GM20000 (cell line): ENCODE results near the gene MYRF.

Experiments
- DNase-seq: peaks from one replicate; pipeline ENCODE4 v3.0.0; 2012; ENCODE audit warnings: low spot score
- TF ChIP-seq, protein P1 (sequence below): IDR thresholded peaks from 2 replicates; pipeline ENCODE4 v1.5.1; 2012; ENCODE audit warnings: mild to moderate bottlenecking, control low read depth; ENCODE audit errors: extremely low read depth, missing control alignments

Gene MYRF

DNA sequence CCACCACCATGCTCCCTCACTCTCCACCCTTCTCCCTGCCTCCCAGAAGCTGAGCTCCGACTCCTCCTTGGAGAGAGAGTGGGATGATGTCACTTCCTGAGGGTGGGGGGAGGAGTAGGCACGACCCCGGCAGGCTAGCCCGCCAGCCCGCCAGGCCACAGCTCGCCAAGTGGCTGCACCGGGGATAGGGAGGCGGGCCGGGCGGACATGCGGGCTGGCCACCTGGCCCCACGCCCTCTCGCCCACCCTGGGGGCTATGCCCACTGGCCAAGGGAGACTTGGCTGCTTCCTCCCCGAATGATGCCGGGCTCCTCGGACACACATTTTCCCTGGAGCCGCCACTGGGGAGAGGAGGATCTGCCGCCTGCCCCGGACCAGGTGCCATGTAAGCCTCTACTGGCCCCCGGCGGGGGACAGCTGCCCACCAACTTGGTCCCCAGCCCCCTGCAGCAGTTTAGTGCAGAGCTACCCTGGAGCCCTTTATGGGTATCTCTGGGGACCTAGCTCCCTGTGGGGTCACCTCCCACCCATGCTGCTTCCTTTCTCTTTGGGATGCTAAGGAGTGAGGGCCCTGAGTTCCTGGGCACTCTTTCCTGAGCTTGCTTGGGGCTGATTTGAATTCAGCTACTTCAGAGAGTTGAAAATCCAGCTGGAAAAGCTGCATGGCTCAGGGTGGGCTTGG lies 33.7 kb upstream of the MYRF start:
- TF ChIP-seq, protein P1, sequence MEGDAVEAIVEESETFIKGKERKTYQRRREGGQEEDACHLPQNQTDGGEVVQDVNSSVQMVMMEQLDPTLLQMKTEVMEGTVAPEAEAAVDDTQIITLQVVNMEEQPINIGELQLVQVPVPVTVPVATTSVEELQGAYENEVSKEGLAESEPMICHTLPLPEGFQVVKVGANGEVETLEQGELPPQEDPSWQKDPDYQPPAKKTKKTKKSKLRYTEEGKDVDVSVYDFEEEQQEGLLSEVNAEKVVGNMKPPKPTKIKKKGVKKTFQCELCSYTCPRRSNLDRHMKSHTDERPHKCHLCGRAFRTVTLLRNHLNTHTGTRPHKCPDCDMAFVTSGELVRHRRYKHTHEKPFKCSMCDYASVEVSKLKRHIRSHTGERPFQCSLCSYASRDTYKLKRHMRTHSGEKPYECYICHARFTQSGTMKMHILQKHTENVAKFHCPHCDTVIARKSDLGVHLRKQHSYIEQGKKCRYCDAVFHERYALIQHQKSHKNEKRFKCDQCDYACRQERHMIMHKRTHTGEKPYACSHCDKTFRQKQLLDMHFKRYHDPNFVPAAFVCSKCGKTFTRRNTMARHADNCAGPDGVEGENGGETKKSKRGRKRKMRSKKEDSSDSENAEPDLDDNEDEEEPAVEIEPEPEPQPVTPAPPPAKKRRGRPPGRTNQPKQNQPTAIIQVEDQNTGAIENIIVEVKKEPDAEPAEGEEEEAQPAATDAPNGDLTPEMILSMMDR: no peak
- no peak for DNase-seq

DNA sequence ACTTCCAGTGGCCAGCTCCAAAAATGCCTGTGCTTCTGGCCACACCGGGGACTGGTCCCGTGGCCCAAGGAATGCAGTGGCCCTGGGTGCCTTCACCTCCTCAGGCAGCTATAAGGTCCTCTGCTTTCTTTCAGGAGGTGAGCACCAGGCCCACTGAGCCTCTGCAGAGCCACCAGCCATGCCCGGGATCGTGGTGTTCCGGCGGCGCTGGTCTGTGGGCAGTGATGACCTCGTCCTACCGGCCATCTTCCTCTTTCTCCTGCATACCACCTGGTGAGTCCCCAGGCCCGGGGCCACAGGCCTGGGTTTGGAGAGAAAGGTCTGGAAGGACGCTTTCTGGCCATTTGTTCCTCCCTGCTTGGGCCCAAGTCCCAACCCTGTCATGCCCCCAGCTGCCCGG lies 32.5 kb upstream of the MYRF start:
- DNase-seq: no peak
- TF ChIP-seq, protein P1: no peak

DNA sequence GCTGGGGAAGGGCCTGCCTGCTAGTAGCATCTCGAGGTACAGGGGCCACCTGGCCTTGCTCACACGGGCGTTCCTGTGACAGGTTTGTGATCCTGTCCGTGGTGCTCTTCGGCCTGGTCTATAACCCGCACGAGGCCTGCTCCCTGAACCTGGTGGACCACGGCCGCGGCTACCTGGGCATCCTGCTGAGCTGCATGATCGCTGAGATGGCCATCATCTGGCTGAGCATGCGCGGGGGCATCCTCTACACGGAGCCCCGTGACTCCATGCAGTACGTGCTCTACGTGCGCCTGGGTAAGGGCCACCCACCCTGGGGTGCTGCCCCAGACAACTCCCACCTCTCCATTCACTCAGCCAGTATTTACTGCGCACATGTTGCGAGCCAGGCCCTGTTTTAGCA lies 31.8 kb upstream of the MYRF start:
- TF ChIP-seq, protein P1: no peak
- DNase-seq: no peak

DNA sequence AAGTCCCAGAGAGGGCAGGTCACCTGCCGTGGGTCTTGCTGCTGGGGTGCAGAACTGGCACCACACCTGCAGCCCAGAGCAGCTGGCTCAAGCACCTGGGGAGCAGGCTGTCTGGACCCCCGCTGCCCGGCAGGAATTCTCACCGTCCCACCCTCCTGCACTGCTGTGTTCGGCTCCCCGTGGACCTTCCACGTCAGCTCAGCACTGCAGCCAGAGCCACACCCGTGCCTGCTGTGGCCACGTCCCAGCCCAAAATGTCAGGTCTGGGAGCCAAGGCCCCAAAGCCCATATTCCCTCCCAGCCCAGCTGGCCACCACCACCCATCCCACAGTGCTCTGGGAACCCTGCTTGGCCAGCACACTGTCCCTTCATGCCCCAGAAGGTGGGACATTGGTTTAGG lies 28.0 kb upstream of the MYRF start:
- TF ChIP-seq, protein P1: no peak
- no peak for DNase-seq

DNA sequence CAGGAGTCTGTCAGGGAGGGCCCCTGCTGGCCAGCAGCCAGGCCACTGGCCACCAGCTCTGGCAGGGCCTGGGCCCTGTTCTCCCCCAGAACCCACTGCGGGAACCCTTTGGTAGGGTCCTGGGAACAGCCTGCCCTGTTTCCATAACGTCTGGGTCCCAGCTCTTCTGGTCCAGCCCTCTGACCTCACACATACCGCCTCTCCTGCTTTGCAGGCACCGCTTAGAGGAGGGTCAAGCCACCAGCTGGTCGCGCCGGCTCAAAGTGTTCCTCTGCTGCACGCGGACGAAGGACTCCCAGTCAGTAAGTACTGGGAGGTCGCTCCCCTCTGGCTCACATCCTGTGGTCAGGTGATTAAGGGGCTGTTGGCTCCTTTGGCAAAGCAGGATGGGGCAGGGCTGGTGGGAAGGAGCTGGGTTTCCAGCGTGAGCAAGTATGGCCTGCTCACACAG lies 26.6 kb upstream of the MYRF start:
- no peak for DNase-seq
- TF ChIP-seq, protein P1: no peak

DNA sequence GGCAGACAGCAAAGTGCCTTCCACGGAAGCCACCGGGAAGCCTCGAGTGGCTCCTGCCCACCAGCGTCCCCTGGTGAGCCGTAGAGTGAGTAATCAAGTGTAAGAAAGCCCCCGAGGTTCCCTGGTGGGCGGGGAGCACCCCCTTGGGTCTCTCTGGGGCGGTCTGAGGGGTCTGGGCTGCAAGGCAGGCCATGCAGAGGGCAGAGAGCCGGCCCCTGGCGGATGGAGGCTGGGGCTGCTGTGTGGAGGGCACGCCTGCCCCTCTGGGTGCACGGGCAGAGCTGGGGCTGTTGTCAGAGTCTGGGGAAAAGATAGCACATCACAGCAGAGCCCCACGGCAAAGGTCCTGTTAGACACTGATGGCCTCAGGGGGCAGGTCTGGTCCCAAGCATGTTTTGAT lies 25.7 kb upstream of the MYRF start:
- TF ChIP-seq, protein P1: no peak
- DNase-seq: no peak

DNA sequence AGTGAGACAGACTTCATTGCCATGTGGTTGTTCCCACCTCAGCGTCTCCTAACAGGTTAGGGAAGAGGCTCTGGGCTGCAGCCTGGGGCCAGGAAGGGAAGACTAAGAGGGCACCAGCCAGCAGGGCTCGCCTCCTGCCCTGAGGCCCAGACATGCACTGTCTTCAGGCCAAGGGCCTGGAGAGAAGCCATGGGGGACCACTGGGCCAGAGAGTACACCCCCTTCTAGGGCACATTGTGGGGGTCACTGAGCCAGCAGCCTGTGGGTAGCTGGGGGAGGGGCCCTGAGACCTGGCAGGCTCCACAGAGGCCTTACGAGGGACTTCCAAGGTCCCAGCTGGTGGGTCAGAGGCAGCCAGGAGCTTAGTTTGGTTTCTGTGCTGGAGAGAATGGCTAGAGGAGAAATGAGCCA lies 25.0 kb upstream of the MYRF start:
- TF ChIP-seq, protein P1: no peak
- no peak for DNase-seq
